Measurements from ENCODE around the gene ZNF70.
"Not testable (repeated sequence)": the region's sequence is repeated elsewhere in the genome, so short reads cannot be mapped to it uniquely, and the experiment has no call there.

Gene ZNF70

GRCh38 chr22:23744485-23744884 is 6.4 kb downstream of the ZNF70 start:
- no peak overlapping the region for H3K4me3 ChIP-seq (ENCODE audit: low read length)
- DNase-seq (ENCODE audit: low read depth), result no peak
- TF ChIP-seq CTCF (IDR thresholded peaks at IDR 0.05; ENCODE audit: insufficient read depth, low read depth, low read length, missing control alignments), result no peak

- DNase-seq (ENCODE audit: low read depth), result no peak
- no peak overlapping the region for H3K4me3 ChIP-seq (ENCODE audit: low read length)
- no peak for TF ChIP-seq CTCF (IDR thresholded peaks at IDR 0.05; ENCODE audit: insufficient read depth, low read depth, low read length, missing control alignments)
Measured at GRCh38 chr22:23744001-23744400, 6.9 kb downstream of the ZNF70 start.

GRCh38 chr22:23743303-23743705 is 7.6 kb downstream of the ZNF70 start:
- no peak for TF ChIP-seq CTCF (IDR thresholded peaks at IDR 0.05; ENCODE audit: insufficient read depth, low read depth, low read length, missing control alignments)
- no peak overlapping the region for H3K4me3 ChIP-seq (ENCODE audit: low read length)
- DNase-seq (ENCODE audit: low read depth), result no peak

- no peak overlapping the region for H3K4me3 ChIP-seq (ENCODE audit: low read length)
- DNase-seq (ENCODE audit: low read depth), result no peak
- TF ChIP-seq CTCF (IDR thresholded peaks at IDR 0.05; ENCODE audit: insufficient read depth, low read depth, low read length, missing control alignments), result no peak
Measured at GRCh38 chr22:23742505-23743264, 8.2 kb downstream of the ZNF70 start.

GRCh38 chr22:23737696-23738095 is 13.2 kb downstream of the ZNF70 start:
- H3K4me3 ChIP-seq (ENCODE audit: low read length), result no peak overlapping the region
- no peak for TF ChIP-seq CTCF (IDR thresholded peaks at IDR 0.05; ENCODE audit: insufficient read depth, low read depth, low read length, missing control alignments)
- DNase-seq (ENCODE audit: low read depth), result no peak

- not testable (repeated sequence) for DNase-seq (ENCODE audit: low read depth)
Measured at GRCh38 chr22:23728108-23728507, 22.8 kb downstream of the ZNF70 start.

GRCh38 chr22:23722724-23723123 is 28.2 kb downstream of the ZNF70 start:
- DNase-seq (ENCODE audit: low read depth), result no peak
- H3K4me3 ChIP-seq (ENCODE audit: low read length), result no peak overlapping the region
- TF ChIP-seq CTCF (IDR thresholded peaks at IDR 0.05; ENCODE audit: insufficient read depth, low read depth, low read length, missing control alignments), result no peak

More at GRCh38 chr22:23728108-23728507, 22.8 kb downstream of the ZNF70 start:
- H3K4me3 ChIP-seq (ENCODE audit: low read length), result not testable (repeated sequence)

Data from epithelial cell of esophagus (primary cell).